Astrocyte of the spinal cord (primary cell): Measurements from ENCODE around the gene NEK9.
A peak's percentile ranks its signal among the peaks of the same experiment; 100 is the strongest.

Experiments used
- DNase-seq: peaks from one replicate; pipeline ENCODE4 v3.0.0; 2011; ENCODE audit warnings: low read depth, low spot score
- H3K4me3 ChIP-seq: 2 replicates; pipeline ENCODE4 v1.5.1; 2011; ENCODE audit warnings: low read depth, mild to moderate bottlenecking, low read length, moderate library complexity
- CTCF ChIP-seq: IDR thresholded peaks from 2 replicates; pipeline ENCODE4 v1.5.1; 2012; ENCODE audit warnings: low read depth, mild to moderate bottlenecking, low read length, inconsistent platforms
- in situ Hi-C: cut with HindIII; loops from 2 replicates; pipeline ENCODE4 v1.10.0; 2017; ENCODE audit warnings: low sequenced_read_pairs

Gene NEK9

GRCh38 chr14:75147423-75148071 is 20.7 kb upstream of the NEK9 start:
- TF ChIP-seq CTCF: peak; percentile 68
- DNase-seq: peak; percentile 89
- H3K4me3 ChIP-seq: no peak overlapping the region
- in situ Hi-C loops: no loop called here

- DNase-seq: no peak
- no peak overlapping the region for H3K4me3 ChIP-seq
- TF ChIP-seq CTCF: no peak
- in situ Hi-C loops: no loop called here
Observed at GRCh38 chr14:75144944-75145343, 18.1 kb upstream of the NEK9 start.

- TF ChIP-seq CTCF: no peak
- in situ Hi-C loops: no loop called here
- no peak for DNase-seq
- no peak overlapping the region for H3K4me3 ChIP-seq
Observed at GRCh38 chr14:75143761-75144527, 17.1 kb upstream of the NEK9 start.

- no peak for TF ChIP-seq CTCF
- DNase-seq: no peak
- in situ Hi-C loops: no loop called here
- H3K4me3 ChIP-seq: no peak overlapping the region
Observed at GRCh38 chr14:75142494-75142893, 15.6 kb upstream of the NEK9 start.

GRCh38 chr14:75141967-75142366 is 15.1 kb upstream of the NEK9 start:
- TF ChIP-seq CTCF: peak; percentile 53
- DNase-seq: peak; percentile 50
- no peak overlapping the region for H3K4me3 ChIP-seq
- in situ Hi-C loops: no loop called here

GRCh38 chr14:75141062-75141461 is 14.2 kb upstream of the NEK9 start:
- DNase-seq: no peak

More at GRCh38 chr14:75141062-75141461, 14.2 kb upstream of the NEK9 start:
- H3K4me3 ChIP-seq: no peak overlapping the region
- in situ Hi-C loops: no loop called here
- no peak for TF ChIP-seq CTCF
